Measurements from ENCODE around the gene VWC2.

VWC2 gene

DNA sequence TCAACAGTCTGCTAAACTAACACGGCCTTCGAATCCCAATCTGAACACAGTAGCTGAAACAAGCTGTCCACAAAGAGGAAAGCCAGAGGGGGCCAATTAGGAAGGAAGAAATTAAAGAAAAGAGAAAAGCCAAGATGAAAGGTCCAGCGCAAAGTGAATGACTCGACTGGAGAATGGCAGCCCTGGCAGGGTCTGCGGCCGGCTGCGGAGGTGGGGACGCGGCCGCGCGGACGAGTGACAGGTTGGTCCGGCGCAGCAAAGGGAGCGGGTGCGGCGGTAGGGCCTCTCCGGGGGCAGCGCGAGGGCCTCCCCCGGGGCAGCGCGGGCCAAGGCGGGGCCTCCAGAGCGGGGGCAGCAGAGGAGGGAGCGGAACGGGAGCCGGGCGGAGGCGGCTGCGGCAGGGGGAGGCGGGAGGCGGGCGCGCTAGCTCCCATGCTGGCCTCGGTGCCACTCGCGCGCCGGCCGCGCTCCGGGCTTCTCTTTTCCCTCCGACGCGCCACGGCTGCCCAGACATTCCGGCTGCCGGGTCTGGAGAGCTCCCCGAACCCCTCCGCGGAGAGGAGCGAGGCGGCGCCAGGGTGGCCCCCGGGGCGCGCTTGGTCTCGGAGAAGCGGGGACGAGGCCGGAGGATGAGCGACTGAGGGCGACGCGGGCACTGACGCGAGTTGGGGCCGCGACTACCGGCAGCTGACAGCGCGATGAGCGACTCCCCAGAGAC is at the start of gene VWC2:
TSS of gene VWC2 (plus strand) at position 421 of the 718 bp plus-strand sequence. CDS start 1,798 bp downstream, outside the sequence.
- DNase-seq = no peak

GRCh38 chr7:49724071-49724470 is 49.4 kb upstream of the VWC2 start:
- DNase-seq = no peak

GRCh38 chr7:49731836-49732235 is 41.6 kb upstream of the VWC2 start:
- no peak for DNase-seq

- no peak for DNase-seq
Observed at GRCh38 chr7:49762666-49763065, 10.8 kb upstream of the VWC2 start.

- DNase-seq = no peak
Observed at GRCh38 chr7:49763791-49764190, 9.6 kb upstream of the VWC2 start.

- no peak for DNase-seq
Observed at GRCh38 chr7:49766966-49767365, 6.5 kb upstream of the VWC2 start.

DNA sequence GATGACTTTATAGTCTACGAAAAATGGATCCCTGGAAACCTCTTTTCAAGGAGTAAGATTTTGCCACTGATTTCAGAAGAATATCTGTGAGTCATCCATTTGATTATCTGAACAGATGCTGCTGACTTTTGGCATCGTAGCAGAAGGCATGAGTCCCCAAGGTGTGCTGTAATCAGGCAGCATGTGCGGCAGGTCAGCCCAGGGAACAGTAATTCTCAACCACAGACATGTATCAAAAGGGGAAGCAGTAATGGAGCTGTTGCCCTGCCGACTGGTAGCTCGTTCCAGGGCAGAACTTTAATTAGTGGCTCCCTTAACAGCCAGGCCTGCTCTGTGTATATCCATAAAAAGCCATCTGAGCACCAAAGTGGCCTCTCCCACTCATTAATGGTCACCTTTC is 5.7 kb upstream of the VWC2 start:
- no peak for DNase-seq

DNA sequence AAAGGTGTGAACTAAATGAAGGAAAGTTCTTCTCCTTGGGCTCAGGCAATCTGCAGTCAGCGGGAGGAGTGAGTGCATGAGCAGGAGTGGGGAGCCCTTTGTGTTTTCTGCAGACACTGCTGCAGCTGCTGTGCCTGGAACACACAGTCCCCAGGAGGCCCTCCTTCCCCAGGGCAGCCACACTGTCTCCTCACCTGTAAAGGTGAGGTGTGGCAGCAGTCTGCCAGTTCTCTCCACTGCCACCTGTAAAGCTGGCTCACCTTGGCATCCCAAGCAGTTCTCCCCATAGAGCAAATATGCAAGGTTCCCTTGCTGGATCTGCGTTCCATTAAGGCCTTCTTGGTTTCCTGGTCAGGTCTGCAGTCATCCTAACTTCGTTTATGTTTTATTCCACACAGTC is 5.2 kb upstream of the VWC2 start:
- DNase-seq = no peak

DNA sequence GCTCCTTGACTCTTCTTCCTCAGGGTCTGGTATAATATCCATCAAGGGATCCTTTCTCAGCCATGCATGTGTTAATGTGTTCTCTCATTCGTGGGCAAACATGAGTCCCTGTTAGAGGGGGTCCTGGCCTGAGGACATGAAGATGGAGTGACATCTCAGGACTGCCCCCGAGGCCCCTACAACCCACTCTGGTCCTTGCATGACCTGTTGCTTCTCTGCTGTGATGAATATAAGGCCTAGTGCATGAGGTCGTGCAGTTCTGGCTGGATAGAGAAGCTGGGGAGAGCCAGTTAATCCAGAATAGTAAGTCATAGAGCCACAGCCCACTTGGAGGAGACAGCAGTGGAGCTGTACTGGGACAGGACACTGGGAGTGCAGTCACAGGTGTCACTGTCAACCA is 4.6 kb upstream of the VWC2 start:
- DNase-seq = no peak

GRCh38 chr7:49769285-49769857 is 4.1 kb upstream of the VWC2 start:
- no peak for DNase-seq

DNA sequence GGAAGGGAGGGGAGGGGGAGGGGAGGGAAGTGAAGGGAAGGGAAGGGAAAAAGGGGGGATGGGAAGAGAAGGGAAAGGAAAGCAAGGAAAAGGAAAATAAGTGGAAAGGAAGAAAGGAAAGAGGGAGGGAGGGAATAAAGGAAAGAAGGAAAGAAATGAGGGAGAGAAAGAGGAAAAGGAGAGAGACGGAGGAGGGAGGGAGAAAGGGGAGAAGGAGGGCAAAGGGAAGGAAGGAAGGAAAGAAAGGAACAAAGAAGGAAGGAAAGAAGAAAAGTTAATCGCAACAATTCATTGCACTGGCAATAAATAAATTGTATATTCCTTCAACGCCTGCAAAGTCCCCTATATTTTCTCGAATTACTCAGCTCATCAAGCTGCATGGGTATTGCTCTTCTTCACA is 2.6 kb upstream of the VWC2 start:
- DNase-seq = no peak

- no peak for DNase-seq
Observed at GRCh38 chr7:49771427-49772176, 1.8 kb upstream of the VWC2 start.

GRCh38 chr7:49772916-49773217 is 571 bp upstream of the VWC2 start:
- DNase-seq = no peak

GRCh38 chr7:49773936-49774458 is 559 bp downstream of the VWC2 start:
- no peak for DNase-seq

GRCh38 chr7:49774459-49775064 is 1.1 kb downstream of the VWC2 start:
- DNase-seq = no peak

DNA sequence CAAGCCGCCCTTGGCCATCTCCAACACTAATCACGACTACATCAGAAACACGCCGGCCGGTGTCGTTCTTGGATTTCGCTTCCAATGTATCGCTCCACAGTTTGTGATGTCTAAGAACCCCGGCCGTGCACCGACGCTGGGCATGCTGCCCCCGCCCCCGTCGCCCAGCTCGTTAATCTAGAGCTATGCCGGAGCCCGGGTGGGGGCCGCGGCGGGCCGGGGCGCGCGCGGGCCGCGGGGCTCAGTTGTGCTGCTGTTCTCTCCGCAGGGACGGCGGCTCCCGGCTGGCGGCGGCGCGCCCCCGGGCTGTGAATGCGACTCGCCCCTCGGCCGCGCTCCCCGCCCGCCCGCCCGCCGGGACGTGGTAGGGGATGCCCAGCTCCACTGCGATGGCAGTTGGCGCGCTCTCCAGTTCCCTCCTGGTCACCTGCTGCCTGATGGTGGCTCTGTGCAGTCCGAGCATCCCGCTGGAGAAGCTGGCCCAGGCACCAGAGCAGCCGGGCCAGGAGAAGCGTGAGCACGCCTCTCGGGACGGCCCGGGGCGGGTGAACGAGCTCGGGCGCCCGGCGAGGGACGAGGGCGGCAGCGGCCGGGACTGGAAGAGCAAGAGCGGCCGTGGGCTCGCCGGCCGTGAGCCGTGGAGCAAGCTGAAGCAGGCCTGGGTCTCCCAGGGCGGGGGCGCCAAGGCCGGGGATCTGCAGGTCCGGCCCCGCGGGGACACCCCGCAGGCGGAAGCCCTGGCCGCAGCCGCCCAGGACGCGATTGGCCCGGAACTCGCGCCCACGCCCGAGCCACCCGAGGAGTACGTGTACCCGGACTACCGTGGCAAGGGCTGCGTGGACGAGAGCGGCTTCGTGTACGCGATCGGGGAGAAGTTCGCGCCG is 1.9 kb downstream of the VWC2 start:
- no peak for DNase-seq

- no peak for DNase-seq
Observed at GRCh38 chr7:49775949-49776443, 2.6 kb downstream of the VWC2 start.

DNA sequence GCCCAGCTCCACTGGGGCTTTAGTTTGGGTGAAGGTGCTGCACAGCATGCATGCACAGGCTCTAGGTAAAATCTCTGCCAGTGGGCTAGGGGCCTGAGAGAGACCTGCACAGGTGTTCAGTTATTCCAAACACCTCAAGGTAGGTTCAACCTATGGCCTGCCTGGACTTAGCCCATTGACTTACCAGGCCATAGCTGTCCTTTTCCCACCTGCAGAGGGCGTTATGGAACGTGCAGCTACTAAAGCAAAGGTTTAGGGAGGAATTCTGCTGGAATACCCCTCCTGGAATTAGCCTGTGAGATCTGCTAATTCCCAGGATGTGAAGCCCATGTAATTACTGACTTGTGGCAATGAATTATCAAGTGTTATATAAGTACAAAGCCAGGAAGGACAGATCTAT is 3.6 kb downstream of the VWC2 start:
- DNase-seq = no peak

- DNase-seq = no peak
Observed at GRCh38 chr7:49778731-49779270, 5.4 kb downstream of the VWC2 start.

DNA sequence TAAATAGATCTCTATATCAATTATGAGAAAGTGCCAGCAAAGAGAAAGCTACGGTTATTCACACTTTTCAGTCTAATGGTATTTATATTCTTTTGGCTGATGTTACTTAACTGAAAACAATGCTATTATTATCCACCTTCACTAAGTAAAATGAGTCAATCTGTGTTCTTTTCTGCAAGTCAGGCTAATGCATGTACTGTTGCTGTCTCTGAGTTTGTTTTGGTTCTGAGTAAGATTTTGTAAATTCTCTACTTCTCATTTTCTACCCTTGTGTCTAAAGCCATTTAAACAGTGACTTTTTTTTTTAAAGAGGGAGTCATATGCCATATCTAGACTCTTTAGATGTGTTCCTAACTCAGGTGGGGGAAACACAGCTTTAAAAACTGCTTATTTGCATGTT is 7.5 kb downstream of the VWC2 start:
- DNase-seq = no peak

DNA sequence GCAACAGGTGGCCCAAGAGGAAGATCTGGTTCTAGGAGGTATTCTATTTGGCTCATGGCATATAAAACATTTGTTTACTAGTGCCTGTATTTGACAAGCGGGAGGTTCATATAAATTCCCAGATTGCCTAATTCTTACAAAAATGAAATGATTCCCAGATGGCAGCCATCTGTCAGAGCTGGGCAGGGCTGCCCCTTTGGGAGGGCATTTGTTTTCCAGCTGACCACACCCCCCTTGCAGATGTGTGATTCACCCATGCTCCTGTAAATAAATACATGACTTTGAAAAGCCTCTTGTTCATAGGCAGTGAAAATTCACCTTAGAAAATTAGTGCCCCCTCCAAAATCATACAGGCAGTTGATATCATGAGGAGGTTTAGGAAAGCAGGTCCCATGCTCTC is 8.6 kb downstream of the VWC2 start:
- no peak for DNase-seq

GRCh38 chr7:49783446-49783845 is 10.0 kb downstream of the VWC2 start:
- no peak for DNase-seq

All from NCI-H187 (cell line).